NCI-H2029 treated with DMSO at 0.1 percent for 48 hours (cell line): ENCODE data around the gene VSNL1.

Experiments
- DNase-seq: peaks from one replicate; lab custom pipeline; 2025; lab: John Stamatoyannopoulos, UW

VSNL1 gene

GRCh38 chr2:17540093-17540812 is at the start of gene VSNL1:
Gene VSNL1, plus strand, starts transcription at chr2:17540696. Its CDS starts 51,379 bp downstream, at chr2:17592075.
- no peak for DNase-seq

GRCh38 chr2:17495590-17495989 is 44.9 kb upstream of the VSNL1 start:
- no peak for DNase-seq

GRCh38 chr2:17497718-17498117 is 42.8 kb upstream of the VSNL1 start:
- no peak for DNase-seq

- DNase-seq = no peak
Observed at GRCh38 chr2:17506736-17507616, 33.5 kb upstream of the VSNL1 start.

GRCh38 chr2:17515652-17516051 is 24.8 kb upstream of the VSNL1 start:
- DNase-seq = no peak

- DNase-seq = no peak
Observed at GRCh38 chr2:17517481-17518211, 22.9 kb upstream of the VSNL1 start.

- DNase-seq = no peak
Observed at GRCh38 chr2:17518212-17519154, 22.0 kb upstream of the VSNL1 start, which contains the start of gene RAD51AP2. Gene RAD51AP2, minus strand, starts transcription at chr2:17518440. Its CDS starts 25 bp downstream, at chr2:17518415.

- no peak for DNase-seq
Observed at GRCh38 chr2:17519486-17519885, 21.0 kb upstream of the VSNL1 start.

- no peak for DNase-seq
Observed at GRCh38 chr2:17520761-17521160, 19.7 kb upstream of the VSNL1 start.

GRCh38 chr2:17521621-17522020 is 18.9 kb upstream of the VSNL1 start:
- DNase-seq = no peak

- DNase-seq = no peak
Observed at GRCh38 chr2:17522303-17522702, 18.2 kb upstream of the VSNL1 start.

GRCh38 chr2:17529771-17530170 is 10.7 kb upstream of the VSNL1 start:
- no peak for DNase-seq

GRCh38 chr2:17533546-17533945 is 7.0 kb upstream of the VSNL1 start:
- no peak for DNase-seq

- no peak for DNase-seq
Observed at GRCh38 chr2:17536416-17536815, 4.1 kb upstream of the VSNL1 start.

GRCh38 chr2:17538022-17538843 is 2.3 kb upstream of the VSNL1 start:
- no peak for DNase-seq

GRCh38 chr2:17538844-17539554 is 1.5 kb upstream of the VSNL1 start:
- no peak for DNase-seq

GRCh38 chr2:17539611-17540092 is 844 bp upstream of the VSNL1 start:
- no peak for DNase-seq

GRCh38 chr2:17540813-17541530 is 476 bp downstream of the VSNL1 start:
- DNase-seq = no peak

GRCh38 chr2:17541531-17541950 is 1.0 kb downstream of the VSNL1 start:
- no peak for DNase-seq
